HG03045 (cell line): ENCODE measurements around the gene RTP5.

Experiments used
- ATAC-seq: cut with Tn5 transposase; IDR thresholded peaks from one replicate; pipeline ENCODE4 v1.9.1; 2021; ENCODE audit warnings: mild to moderate bottlenecking, moderate library complexity; ENCODE audit not compliant: unreplicated experiment

The RTP5 gene

DNA sequence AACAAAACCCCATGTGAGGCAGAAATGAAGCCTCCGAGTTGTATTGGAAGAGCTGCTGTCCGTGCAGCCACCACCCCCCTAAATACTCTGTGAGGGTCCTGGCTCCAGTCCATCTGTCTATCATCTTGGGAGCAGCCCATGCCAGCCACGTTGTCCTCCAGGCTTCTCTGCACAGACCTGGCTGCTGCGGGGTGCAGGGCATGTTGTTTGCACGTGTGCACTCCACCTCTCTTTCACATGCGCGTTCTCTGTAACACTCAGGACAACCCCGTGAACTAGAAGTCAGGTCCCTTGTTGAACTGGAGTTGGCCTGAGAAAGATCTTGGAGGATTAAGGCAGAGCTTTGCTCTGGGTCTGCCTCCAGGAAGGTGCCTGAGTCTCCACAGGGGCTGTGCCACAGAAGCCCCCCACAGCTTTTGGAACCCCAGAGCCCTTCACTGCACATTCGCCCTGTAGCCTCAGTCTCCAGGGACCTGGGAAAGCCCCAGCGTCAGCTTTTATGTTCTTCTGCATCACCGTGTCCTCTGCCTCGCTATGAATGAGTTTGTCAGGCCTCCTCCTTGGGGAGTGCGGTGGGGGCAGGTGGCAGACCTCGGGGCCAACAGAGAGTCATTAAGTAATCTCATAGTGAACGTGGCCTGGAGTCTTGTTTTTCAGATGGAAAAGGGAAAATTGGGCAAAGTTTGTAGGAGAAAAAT is 16.6 kb downstream of the RTP5 start:
- no peak for ATAC-seq

DNA sequence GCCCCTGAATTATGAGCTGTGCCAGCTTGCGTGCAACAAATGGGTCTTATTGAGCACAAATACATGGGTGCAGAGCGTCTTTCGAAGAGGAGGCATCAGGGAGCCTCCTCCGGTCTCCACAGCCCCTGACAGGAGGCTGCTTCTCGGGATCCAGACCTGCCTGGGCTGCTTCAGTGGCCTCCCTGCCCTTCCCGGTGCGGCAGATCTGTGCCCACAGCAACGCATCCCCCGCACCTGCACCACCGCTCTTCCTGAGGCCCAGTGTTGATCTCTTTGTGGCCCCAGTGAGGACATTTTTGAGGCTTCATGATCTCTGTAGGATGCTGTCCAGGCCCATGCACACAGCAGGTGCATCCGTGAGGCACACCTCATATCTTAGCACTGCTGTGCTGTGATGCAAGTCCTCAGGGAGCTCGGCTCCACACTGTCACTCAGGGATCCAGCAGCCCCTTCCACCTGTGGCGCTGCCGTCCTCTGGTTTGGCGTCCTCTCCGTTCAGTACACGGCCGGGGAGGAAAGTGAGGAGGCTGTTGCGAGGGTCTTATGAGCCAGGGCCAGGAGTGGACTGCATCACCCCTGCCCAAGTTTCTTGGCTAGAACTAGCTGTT is 17.4 kb downstream of the RTP5 start:
- ATAC-seq, result no peak

DNA sequence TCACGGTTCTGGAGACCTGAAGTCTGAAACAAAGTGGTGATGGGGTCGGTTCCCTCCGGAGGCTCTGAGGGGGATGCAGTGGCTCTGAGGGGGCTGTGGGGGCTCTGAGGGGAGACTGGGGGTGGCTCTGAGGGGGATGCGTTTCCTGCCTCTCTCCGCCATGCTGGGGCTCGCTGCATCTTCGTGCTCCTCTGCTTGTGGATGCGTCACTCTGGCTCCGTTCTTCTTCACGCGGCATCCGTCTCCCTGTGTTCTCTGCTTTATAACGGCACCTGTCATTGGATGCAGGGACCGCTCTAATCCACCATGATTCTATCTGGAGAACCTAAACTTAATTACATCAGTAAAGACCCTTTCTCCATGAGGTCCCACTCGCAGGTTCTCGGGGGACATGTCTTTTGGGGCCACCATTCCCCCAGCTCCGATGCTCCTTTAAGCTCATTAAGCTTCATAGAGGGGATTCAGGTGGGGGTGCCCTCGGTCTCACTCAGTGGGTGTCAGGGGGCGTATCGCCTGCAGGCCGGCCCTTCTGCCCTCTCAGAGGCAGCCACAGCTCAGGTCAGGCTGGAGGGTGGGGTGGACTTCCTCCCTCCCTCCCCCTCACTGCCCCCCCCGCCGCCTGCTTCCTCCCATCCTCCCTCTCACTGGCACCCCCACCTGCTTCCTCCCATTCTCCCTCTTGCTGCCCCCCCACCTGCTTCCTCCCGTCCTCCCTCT is 18.4 kb downstream of the RTP5 start:
- ATAC-seq, result no peak

DNA sequence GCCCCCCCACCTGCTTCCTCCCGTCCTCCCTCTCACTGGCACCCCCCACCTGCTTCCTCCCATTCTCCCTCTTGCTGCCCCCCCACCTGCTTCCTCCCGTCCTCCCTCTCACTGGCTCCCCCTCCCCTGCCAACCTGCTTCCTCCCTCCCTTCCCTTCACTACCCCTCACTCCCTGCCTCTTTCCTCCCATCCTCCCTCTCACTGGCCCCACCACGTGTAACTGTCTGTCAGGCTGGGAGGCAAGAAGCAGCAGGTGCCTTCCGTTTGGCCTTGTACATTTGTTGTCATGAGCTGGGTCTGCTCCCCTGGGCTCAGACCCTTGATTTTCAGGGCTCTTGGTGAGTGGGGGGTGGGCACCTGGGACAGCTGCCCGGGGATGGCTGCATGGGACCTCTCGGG is 19.1 kb downstream of the RTP5 start:
- ATAC-seq, result no peak

DNA sequence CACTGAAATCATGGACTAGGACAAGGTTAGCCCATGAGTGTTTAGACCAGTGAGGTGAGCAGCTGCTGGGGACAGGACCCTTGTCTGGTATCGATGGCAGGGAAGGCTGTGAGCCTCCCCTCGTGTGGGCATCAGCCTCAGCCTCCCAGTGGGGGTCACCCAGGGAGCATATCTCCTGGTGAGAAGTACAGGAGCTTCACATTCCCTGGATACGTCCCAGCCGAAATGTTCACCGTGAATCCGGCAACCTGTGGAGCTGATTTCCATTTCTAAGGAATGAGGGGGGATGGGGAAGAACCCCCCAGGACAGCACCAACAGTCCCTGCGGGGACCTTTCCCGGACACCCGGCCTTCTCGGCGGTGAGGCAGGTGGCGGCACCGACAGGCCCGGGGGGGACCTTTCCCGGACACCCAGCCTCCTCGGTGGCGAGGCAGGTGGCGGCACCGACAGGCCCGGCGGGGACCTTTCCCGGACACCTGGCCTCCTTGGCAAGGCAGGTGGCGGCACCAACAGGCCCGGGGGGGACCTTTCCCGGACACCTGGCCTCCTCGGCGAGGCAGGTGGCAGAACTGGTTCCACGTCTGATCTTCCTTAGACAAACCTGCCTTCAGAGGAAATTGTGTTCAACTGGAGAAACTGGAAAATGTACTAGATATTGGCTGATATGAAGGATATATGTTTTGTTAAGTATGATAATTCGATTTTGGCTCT is 21.2 kb downstream of the RTP5 start:
- ATAC-seq, result no peak

DNA sequence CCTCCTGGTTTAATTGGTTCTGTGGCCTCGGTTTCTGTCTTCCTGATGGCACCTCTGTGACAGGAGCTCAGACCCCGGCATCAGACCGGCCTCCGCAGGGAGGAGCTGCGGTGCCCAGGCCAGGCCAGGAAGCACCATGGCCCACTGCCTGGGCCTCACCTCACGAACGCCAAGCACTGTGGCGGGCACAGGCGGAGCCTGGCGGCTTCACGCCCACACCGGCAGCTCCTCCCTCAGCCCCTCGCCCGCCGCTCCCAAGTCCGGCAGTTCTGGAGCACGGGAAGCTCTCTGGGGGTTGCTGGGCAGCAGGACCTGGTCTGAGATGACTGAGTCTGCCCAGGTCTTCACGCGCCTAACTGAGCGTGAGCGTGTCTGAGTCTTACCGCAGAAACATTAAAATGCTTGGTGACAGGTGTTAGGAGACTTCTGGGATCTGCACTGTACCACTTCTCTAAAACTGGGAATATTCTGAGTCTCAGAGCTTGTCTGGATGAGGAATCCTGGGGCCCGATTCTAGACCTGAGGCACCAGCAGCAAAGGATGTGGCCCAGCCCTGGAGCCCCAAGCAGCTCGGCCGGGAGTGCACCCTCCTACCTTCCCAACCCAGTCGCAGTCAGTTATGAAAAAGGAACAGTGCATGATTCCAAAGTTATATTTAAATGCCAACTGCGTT is 21.9 kb downstream of the RTP5 start:
- ATAC-seq, result no peak

DNA sequence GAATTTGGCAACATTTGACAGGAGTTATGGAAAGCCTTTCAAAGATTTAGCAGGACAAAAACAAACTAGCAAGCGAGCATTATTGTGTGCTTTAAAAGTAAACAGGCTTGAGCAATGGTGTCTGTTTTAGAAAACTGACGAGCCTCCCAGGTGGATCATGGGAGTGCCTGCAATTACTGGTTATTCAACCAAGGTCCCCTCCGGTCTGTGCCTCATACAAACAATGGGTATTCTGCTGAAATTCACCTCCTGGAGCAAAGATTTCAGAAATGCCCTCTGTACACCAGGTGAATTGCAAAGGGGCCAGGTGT is 22.4 kb downstream of the RTP5 start:
- ATAC-seq, result no peak

DNA sequence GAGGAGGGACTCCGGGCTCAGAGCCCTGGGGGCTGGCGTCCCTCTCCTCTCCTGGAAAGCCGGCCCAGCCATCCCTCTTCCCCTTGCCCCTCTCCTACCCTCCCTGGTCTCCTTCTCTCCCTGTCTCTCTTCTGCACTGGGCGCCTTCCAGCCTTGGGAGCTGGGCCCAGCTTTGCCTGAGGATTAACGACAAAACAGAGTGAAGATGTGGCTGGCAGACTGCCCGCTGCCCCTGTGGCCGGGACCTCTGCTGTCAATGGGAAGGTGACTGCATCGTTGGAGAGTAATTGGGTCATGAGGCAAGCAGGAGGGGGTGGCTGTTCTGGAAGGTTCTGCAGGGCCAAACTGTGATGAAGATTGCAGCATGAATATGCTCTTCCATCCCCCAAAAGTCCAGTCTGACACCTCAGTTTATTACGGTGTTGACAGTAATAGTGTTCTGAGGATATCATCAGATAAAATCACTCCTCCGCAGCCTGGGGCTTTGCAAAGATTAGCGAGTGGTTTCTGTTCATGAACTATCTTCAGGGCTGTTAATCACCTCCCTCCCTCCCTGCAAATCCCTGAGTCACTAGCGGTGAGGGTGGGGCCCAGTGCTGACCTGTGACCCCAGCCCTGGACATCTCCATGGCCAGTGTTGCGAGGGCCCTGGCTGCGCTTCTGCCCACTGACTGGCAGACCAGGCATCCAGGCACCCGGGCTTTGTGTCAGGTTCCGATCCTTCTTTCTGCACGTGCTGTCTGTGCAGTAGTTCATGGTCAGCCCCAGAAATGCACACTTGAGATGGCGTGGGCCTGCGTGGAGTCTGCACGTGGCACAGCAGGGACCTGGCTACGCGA is 23.0 kb downstream of the RTP5 start:
- no peak for ATAC-seq

DNA sequence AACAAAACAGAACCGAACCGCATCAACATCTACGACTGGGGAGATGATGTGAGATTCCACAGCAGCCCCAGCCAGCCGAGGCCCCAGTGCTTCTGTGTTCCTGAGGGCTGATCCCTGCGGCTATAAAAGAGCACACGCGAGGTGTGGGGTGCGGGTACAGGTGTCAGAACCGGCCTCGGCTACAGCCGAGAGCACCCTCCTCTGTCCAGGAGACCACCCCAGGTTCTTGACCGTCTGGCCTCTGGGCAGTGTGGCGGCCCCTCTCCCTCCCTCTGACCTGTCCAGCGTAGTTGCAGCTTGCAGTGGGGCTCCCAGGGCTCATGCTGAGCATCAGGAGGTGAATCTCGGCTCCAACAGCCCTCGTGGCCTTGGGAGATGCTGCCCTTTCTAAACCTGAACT is 23.7 kb downstream of the RTP5 start:
- ATAC-seq, result no peak

DNA sequence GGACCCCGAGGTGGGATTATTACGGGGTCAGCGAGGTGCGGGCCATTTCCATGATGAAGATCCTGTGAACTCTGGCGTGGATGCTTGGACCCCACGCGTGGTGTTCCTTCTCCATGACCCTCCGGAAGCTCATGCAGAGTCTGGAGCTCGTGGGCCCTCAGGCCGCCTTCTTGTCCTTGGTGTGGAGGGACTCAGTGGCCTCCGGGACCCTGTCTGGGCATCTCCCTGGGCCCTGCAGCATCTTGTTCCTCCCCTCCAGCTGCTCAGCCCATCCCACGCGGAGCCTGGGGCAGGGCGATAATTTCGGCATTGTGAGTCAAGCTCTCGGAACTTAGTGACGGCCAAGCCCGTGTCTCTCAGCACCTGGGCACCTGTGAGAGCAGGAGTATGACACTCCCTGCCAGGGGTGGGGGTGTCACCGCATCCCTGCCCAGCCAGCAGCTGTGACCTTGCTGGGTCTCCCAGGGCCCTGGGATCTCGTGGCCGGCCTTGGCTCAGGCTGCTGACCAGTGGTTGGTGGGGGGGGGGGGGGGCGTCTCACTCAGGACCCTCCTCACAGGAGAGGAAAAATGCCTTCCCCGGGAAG is 24.6 kb downstream of the RTP5 start:
- ATAC-seq, result no peak

DNA sequence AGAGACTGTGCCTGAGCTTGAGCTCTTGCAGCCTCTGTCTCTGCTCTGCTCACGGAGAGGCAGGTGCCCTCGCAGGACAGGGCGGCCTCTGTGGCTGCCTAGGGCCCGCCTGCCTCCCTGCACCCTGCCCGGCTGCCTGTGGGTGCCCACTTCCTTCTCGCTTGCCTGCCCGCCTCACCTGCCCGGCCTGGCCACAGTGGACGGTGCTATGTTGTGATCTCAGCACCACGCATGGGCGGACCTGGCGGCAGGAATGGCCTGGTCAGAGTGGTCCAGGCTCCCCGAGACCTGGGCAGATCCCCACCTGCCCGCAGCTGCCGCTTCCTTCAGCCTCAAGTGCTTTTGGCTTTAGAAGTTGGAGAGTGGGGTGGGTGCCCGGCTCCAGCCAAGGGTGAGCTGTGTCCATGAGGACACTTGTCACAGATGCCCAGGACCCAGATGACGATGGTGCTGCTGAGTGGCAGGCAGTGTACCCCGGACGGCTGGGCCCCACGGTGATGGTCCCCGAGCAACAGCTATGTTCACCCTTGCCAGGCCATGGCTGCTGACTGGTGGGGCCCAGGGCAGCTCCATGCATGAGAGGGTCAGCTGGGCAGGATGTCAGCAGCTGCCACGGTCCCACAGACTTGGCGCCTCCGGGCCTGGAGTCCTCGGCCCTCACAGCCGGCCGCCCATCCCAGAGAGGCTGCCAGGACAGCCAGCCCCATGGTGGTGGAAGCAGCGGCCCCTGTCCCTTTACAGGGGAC is 25.3 kb downstream of the RTP5 start:
- no peak for ATAC-seq

DNA sequence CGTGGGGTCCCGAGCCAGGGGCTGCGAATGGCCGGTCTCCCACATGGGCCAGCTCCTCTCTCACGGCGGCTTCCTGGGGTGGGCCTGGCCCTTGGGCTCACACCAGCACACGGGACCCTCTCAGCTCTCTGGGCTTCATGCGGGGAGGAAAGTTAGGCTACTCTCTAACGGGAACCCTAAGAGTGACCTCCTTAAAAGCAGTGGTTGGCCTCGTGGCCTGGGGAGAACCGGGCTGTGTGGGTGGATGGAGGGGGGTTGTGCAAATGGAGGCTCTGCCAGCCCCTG is 25.8 kb downstream of the RTP5 start:
- no peak for ATAC-seq

DNA sequence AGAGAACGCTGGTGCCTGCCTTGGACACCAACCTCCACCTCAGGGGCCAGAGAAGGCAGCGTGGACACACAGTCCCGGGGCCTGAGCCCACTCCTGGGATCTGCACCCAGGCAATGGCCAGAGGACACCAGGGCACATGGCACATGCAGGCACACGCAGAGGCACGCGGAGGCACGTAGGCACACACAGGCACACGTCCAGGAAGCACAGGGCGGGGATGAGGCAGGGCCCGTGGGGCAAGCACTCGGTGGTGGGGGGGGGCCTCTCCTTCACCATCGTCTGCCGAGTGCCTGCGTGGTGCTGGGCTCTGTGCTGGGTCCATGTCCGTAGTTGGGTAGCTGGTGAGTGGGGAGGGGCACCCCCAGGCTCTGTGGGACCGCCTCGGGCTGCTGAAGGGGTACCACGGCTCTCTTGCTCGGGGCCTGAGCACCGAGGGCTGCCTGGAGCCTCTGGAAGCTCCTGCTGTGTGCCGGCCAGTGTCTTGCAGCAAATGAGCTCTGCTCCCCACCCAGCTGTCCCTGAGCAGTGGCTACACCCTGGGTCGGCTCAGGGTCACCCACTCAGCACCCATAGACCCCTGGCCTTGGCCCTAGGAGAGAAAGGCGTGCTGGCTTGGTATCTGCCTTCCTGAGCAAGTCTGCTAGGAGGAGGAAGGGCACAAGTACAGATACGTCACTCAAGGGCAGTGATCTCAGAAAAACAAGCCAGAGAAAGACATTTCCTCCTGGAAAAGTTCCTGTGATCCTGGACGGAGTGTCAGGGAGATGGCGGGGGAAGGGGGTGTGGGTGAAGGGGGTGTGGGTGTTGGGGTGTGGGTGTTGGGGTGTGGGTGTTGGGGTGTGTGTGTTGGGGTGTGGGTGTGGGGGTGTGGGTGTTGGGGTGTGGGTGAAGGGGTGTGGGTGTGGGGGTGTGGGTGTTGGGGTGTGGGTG is 26.4 kb downstream of the RTP5 start:
- ATAC-seq, result no peak

DNA sequence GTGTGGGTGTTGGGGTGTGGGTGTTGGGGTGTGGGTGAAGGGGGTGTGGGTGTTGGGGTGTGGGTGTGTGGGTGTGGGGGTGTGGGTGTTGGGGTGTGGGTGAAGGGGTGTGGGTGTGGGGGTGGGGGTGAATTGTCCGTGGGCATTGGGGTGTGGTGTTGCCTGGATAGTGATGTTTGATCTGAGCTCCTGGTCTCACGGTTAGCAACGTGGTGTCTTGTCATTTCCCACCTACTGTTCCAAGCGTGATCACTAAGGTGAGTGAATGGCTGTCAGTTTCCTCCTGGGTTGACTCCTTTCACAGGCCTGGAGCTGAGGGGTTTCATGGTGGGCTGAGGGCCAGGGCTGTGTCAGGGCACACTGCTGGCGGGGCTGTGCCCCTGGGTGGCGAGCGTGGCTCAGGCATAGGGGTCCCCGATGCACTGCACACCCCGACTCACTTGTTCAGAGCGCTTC is 27.2 kb downstream of the RTP5 start:
- ATAC-seq, result no peak

DNA sequence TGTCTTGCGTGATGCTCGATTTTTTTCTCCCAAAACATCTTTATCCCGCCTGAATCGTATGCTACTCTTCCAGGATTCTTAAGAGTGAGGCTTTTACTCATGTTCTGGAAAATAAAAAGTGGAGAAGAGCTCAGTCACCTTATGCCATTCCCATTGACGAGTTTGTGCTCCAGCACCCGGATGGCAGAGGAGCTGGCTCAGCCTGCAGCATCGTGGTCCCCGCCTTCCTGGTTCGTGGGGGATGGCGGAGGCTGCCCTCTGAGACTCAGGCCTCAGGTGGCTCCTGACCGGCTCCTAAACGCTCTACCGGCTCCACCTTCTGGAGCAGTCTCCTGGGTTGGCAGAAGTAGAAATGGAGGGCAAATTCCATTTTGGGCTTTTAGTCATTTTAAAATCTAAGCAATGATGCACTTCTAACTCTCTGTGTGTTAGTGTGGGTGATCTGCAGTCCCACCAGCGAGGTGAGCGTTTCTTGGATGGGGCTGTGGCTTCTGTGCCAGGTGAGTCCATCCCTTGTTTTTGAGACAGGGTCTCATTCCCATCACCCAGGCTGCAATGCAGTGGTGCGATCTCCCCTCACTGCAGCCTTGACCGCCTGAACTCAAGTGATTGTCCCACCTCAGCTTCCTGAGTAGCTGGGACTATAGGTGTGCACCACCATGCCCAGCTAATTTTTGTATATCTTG is 27.8 kb downstream of the RTP5 start:
- ATAC-seq, result no peak

DNA sequence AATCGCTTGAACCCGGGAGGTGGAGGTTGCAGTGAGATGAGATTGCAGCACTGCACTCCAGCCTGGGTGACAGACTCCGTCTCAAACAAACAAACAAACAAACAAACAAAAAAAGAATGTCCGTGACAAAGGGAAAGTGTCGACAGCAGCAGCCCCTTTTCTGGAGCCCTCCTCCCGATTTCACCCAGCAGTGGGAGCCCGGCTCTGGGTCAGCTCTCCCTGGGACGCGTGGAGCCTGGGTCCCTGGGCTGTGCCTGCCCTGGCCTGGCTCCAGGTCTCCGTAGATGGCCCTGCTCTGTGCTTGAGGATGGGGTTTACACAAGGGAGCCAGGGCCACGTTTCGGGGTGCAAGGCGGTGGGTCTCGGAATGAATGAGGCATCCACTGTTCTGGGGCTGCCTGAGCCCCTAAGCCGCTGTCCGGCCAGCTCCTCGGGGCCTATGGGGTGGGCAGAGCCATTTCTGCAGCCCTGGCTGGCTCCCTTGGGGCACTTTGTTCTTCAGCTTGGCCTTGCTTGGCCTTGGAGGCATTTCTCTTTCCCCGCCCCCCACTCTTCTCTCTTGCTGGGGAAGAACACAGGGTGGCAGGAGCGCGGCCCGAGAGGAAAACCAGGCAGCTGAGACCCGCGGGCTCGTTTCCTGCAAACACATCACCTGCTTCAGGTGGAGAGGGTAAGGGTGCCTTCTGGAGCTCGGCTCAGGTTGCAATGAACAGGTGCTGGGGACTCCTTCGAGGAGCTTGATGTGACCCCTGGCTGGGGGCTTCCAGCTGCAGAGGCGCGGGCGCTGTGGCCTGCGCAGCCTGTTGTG is 29.1 kb downstream of the RTP5 start:
- no peak for ATAC-seq
